RWPE2 (cell line): ENCODE results near the gene TTBK1.
A peak's percentile ranks its signal among the peaks of the same experiment; 100 is the strongest.

Source experiments
- ATAC-seq: fragments of 200-7000 bp; cut with Tn5 transposase; 3 replicates; pipeline ENCODE4 v1.9.1; 2021; ENCODE audit warnings: low read depth
- DNase-seq: peaks from one replicate; pipeline ENCODE4 v3.0.0-alpha.2; 2020; ENCODE audit warnings: low spot score
- H3K27ac ChIP-seq: fragments of 450-650 bp; 2 replicates; pipeline ENCODE4 v1.5.1; 2017; ENCODE audit warnings: mild to moderate bottlenecking; ENCODE audit not compliant: poor library complexity, severe bottlenecking
- H3K27me3 ChIP-seq: fragments of 250-450 bp; sonication (Bioruptor Pico); 2 replicates; pipeline ENCODE4 v1.5.1; 2021; ENCODE audit warnings: mild to moderate bottlenecking, moderate library complexity; ENCODE audit not compliant: insufficient read depth, poor library complexity, severe bottlenecking
- H3K36me3 ChIP-seq: fragments of 250-450 bp; sonication (Bioruptor Pico); 2 replicates; pipeline ENCODE4 v1.5.1; 2020; ENCODE audit warnings: low read depth, mild to moderate bottlenecking, moderate library complexity
- H3K4me1 ChIP-seq: fragments of 250-450 bp; sonication (Bioruptor Pico); 2 replicates; pipeline ENCODE4 v1.5.1; 2021; ENCODE audit warnings: mild to moderate bottlenecking, moderate library complexity; ENCODE audit not compliant: insufficient read depth, poor library complexity, severe bottlenecking
- H3K4me3 ChIP-seq: fragments of 250-450 bp; sonication (Bioruptor Pico); 2 replicates; pipeline ENCODE4 v1.5.1; 2021; ENCODE audit warnings: mild to moderate bottlenecking, moderate library complexity; ENCODE audit not compliant: severe bottlenecking
- H3K9me3 ChIP-seq: fragments of 250-450 bp; sonication (Bioruptor Pico); 2 replicates; pipeline ENCODE4 v1.5.1; 2021; ENCODE audit warnings: mild to moderate bottlenecking, moderate library complexity; ENCODE audit not compliant: severe bottlenecking
- CTCF ChIP-seq: fragments of 450-650 bp; IDR thresholded peaks from one replicate; pipeline ENCODE4 v1.5.1; 2017; ENCODE audit warnings: mild to moderate bottlenecking, moderate library complexity; ENCODE audit not compliant: poor library complexity, severe bottlenecking

The TTBK1 gene

GRCh38 chr6:43246301-43247113, 3.2 kb downstream of the TTBK1 start:
- Histone ChIP-seq H3K27ac (no peak overlapping the region), H3K4me3 (peak overlapping the region; percentile 11), H3K36me3 (no peaks in the 10 kb centered on the region), H3K27me3 (peaks cover 41% of the 10 kb centered on the region), H3K4me1 (no peaks in the 10 kb centered on the region), H3K9me3 (no peaks in the 10 kb centered on the region)
- no peak for TF ChIP-seq CTCF
- no peak for DNase-seq
- ATAC-seq: no peak

GRCh38 chr6:43247114-43247999, 4.1 kb downstream of the TTBK1 start:
- H3K4me3 ChIP-seq: peak overlapping the region; percentile 11
- no peak overlapping the region for H3K27ac ChIP-seq
- peak; percentile 86 for ATAC-seq
- H3K4me1 ChIP-seq: no peaks in the 10 kb centered on the region
- TF ChIP-seq CTCF: no peak
- H3K36me3 ChIP-seq: no peaks in the 10 kb centered on the region
- peaks cover 33% of the 10 kb centered on the region for H3K27me3 ChIP-seq
- H3K9me3 ChIP-seq: no peaks in the 10 kb centered on the region
- no peak for DNase-seq

GRCh38 chr6:43248101-43248500, 4.8 kb downstream of the TTBK1 start:
- ATAC-seq (no peak), DNase-seq (no peak)
- H3K27ac ChIP-seq: no peak overlapping the region
- H3K27me3 ChIP-seq: peaks cover 26% of the 10 kb centered on the region
- H3K36me3 ChIP-seq: no peaks in the 10 kb centered on the region
- no peak for TF ChIP-seq CTCF
- H3K4me1 ChIP-seq: no peaks in the 10 kb centered on the region
- H3K4me3 ChIP-seq: no peak overlapping the region
- no peaks in the 10 kb centered on the region for H3K9me3 ChIP-seq

GRCh38 chr6:43248791-43249190, 5.5 kb downstream of the TTBK1 start:
- DNase-seq: no peak
- TF ChIP-seq CTCF: no peak
- Histone ChIP-seq H3K4me1 (no peaks in the 10 kb centered on the region), H3K27me3 (peaks cover 22% of the 10 kb centered on the region), H3K36me3 (no peaks in the 10 kb centered on the region), H3K4me3 (no peak overlapping the region), H3K9me3 (no peaks in the 10 kb centered on the region), H3K27ac (no peak overlapping the region)
- ATAC-seq: no peak
